22Rv1 (cell line): Measurements from ENCODE around the gene KDM3B.

Experiments
- CTCF ChIP-seq: fragments of 450-650 bp; IDR thresholded peaks from 2 replicates; pipeline ENCODE4 v1.5.1; 2017; ENCODE audit warnings: mild to moderate bottlenecking
- ZFX ChIP-seq: fragments of 450-650 bp; IDR thresholded peaks from 2 replicates; pipeline ENCODE4 v1.6.1; 2017; ENCODE audit warnings: antibody characterized with exemption, borderline replicate concordance

DNA sequence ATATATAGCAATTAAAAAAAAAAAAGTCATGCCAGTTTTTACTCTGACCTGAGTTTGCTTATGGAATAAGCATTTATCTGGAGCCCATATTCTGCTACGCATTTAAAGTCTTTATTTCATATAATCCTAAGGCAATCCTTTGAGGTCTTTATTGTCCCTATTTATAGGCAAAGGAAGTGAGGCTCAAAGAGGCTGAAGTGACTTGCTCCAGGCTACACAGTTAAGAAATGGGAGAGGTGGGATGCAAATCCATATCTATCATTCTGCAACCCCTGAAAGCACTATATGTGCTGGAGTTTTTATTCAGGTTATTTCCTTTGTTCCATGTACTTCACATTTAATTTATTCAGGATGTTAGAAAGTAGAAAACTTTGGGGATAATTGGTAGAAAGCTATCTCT is 12.1 kb downstream of the KDM3B start:
- TF ChIP-seq CTCF: no peak
- TF ChIP-seq ZFX: no peak
